D721Med (cell line): ENCODE measurements around the gene DGKI.

Experiments
- DNase-seq: peaks from one replicate; pipeline ENCODE4 v3.0.0; 2011; ENCODE audit warnings: low spot score; ENCODE audit not compliant: insufficient read length
- FAIRE-seq: peaks from 2 replicates; lab custom pipeline; 2011; peaks lifted over from hg19 to GRCh38; lab: Jason Lieb, UNC
- TF ChIP-seq, protein P1 (sequence below): IDR thresholded peaks from 2 replicates; pipeline ENCODE4 v1.5.1; 2012; ENCODE audit warnings: mild to moderate bottlenecking, control low read depth; ENCODE audit not compliant: insufficient read depth; ENCODE audit errors: missing control alignments

Gene DGKI

GRCh38 chr7:137603043-137603442, 243.7 kb downstream of the DGKI start:
- TF ChIP-seq, protein P1, sequence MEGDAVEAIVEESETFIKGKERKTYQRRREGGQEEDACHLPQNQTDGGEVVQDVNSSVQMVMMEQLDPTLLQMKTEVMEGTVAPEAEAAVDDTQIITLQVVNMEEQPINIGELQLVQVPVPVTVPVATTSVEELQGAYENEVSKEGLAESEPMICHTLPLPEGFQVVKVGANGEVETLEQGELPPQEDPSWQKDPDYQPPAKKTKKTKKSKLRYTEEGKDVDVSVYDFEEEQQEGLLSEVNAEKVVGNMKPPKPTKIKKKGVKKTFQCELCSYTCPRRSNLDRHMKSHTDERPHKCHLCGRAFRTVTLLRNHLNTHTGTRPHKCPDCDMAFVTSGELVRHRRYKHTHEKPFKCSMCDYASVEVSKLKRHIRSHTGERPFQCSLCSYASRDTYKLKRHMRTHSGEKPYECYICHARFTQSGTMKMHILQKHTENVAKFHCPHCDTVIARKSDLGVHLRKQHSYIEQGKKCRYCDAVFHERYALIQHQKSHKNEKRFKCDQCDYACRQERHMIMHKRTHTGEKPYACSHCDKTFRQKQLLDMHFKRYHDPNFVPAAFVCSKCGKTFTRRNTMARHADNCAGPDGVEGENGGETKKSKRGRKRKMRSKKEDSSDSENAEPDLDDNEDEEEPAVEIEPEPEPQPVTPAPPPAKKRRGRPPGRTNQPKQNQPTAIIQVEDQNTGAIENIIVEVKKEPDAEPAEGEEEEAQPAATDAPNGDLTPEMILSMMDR: no peak
- FAIRE-seq (peak; percentile 41), DNase-seq (no peak)

DNA sequence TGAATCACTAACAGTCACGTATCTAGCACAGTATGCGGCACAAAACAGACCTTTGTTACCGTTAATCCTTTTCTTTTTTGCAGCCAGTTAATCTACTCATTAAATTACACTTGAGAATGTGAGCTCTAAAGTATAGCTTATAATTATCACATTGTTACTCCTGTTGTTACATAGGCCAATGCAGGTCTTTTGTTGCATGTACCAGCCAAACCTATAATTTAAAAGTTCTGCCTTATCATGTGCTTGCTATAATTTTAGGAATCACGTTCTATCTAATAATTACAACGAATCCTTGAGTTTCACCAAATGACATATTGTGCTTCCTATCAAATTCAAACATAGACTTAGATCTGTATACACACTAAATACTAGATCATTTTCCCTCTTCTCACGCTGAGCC, 245.1 kb downstream of the DGKI start:
- peak; percentile 55 for FAIRE-seq
- DNase-seq: no peak
- TF ChIP-seq, protein P1: no peak

DNA sequence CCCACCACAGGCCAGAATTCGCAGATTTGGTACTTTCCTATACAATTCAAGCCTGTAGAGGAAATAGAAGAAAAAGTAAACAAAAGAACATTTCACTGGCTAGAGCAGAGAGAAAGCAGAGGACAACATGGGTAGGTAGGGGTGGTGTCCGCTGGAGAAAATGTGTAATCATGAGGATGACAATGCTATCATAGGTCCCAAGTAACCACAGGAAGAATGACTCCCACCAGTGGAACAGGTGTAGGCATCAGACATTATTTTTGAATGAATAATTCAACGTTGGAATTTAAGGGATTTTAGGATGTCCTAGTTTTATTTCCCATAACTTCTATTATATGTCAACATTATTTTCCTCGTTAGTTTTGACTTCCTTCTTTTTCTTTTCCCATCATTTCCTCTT, 248.9 kb downstream of the DGKI start:
- TF ChIP-seq, protein P1: no peak
- no peak for FAIRE-seq
- DNase-seq: no peak

DNA sequence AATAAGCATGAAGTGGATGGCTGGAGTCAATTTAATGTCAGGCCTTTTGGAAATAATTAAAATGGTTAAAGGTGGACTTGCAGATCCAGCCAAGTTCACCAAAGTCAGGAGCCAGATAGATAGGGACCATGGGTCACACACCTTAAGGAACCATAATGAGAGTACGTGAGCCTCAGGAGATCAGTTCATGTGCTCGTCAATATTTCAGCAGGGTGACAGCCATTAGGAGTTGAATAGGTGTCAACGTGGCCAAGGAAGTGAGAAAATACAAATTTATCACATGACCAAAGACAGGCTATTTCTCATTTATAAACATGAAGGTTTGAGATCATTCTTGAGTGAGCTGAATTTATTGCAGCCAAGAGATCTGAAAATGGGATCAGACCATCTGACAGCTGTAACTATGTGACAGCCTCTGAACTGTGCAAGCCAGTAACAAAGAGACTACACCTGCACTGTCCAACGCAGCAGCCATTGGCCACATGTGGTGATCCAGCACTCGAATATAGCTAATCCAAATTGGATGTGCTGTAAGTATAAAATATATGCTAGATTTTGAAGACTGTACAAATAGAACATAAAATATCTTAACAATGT, 253.6 kb downstream of the DGKI start:
- DNase-seq (no peak), FAIRE-seq (no peak)
- TF ChIP-seq, protein P1: no peak

GRCh38 chr7:137592232-137592896, 254.4 kb downstream of the DGKI start:
- peak; percentile 21 for DNase-seq
- FAIRE-seq: peak; percentile 90
- TF ChIP-seq, protein P1: peak; percentile 96

GRCh38 chr7:137591421-137591837, 255.3 kb downstream of the DGKI start:
- no peak for FAIRE-seq
- TF ChIP-seq, protein P1: no peak
- no peak for DNase-seq

DNA sequence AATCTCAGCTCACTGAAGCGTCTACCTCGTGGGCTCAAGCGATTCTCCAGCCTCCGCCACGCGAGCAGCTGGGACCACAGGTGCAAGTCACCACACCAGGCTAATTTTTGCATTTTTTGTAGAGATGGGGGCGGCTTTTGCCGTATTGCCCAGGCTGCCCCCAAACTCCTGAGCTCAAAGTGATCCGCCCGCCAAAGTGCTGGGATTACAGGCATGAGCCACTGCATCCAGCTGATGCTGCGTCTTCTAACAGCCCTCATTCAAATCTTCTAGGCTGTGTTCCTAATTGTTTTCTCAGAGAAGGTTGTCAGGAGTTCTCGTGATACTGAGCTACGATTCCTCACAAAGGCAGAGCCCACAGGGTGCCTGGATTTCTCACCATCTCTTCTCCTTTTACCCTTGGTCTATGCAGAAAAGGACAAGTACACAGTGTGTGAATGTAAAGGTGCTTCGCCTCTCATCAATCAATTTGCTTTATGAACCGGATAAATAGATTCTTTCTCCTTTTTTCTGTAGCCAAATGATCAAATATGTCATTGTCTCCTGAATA, 255.9 kb downstream of the DGKI start:
- TF ChIP-seq, protein P1: no peak
- DNase-seq (no peak), FAIRE-seq (no peak)
